Keratinocyte (primary cell): Measurements from ENCODE around the gene PLA2G12A.

Experiments
- EZH2 ChIP-seq: IDR thresholded peaks from one replicate; pipeline ENCODE4 v1.6.1; 2012; ENCODE audit warnings: inconsistent platforms, mild to moderate bottlenecking, low read length, moderate library complexity
- TF ChIP-seq, protein P1 (sequence below), 3 experiments: IDR thresholded peaks in 1 of 3; conservative IDR thresholded peaks in 1 of 3; optimal IDR thresholded peaks in 1 of 3; 2 replicates in 2 of 3; 3 replicates in 1 of 3; pipeline versions ENCODE3 to v1.5.1; 2011; ENCODE audit warnings: low read length in 3 of 3, mild to moderate bottlenecking in 3 of 3, moderate library complexity in 2 of 3, control low read depth in 1 of 3, inconsistent platforms in 1 of 3; ENCODE audit not compliant: insufficient read depth in 2 of 3; ENCODE audit errors: extremely low read depth in 1 of 3

DNA sequence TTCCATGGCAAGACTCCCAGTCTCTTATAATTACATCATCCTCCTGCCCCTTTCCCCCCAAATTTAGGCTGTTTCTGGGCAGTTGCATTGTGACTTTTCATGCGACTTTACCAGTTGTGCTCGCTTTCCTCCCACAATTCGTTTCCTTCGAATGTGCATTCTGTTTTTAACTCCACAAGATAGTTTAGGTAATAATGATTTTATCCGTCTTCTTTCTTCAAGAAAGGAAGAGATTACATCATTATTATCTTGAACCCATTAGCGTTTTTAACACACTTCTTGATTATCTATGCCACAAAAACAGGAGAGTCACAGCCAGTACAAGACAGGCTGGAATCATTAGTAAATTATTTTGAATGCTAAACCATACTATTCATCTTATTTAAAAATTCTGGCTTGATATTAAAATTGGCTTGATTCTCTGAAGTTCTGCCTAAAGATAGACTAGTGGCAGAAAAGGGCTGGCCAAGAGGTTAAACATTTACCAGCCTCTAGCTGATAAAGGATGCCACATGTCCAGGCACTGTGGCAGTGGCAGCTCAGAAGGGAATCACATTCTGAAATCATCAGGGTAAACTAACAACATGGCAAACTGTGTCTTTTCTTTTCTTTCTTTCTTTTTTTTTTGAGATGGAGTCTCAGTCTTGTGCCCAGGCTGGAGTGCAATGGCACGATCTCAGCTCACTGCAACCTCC lies 19.7 kb upstream of the PLA2G12A start:
- TF ChIP-seq, protein P1, sequence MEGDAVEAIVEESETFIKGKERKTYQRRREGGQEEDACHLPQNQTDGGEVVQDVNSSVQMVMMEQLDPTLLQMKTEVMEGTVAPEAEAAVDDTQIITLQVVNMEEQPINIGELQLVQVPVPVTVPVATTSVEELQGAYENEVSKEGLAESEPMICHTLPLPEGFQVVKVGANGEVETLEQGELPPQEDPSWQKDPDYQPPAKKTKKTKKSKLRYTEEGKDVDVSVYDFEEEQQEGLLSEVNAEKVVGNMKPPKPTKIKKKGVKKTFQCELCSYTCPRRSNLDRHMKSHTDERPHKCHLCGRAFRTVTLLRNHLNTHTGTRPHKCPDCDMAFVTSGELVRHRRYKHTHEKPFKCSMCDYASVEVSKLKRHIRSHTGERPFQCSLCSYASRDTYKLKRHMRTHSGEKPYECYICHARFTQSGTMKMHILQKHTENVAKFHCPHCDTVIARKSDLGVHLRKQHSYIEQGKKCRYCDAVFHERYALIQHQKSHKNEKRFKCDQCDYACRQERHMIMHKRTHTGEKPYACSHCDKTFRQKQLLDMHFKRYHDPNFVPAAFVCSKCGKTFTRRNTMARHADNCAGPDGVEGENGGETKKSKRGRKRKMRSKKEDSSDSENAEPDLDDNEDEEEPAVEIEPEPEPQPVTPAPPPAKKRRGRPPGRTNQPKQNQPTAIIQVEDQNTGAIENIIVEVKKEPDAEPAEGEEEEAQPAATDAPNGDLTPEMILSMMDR (optimal IDR thresholded peaks at IDR 0.05 in 1 of 3, IDR thresholded peaks at IDR 0.05 in 1 of 3, conservative IDR thresholded peaks at IDR 0.05 in 1 of 3; ENCODE audit: extremely low read depth in 1 of 3, insufficient read depth in 2 of 3, low read length in 3 of 3): no peak
- TF ChIP-seq EZH2: no peak
